Right lobe of liver (tissue), 6 donors: Measurements from ENCODE around the gene UBASH3B. TPM values are rescaled to one million over a fixed set of nuclear protein-coding genes. Genes with fewer than 3 reads are reported as not detected.
"Not testable (repeated sequence)": the region's sequence is repeated elsewhere in the genome, so short reads cannot be mapped to it uniquely, and the experiment has no call there.

Source experiments
- ATAC-seq, 4 donors: fragments of 200-7000 bp; cut with Tn5 transposase; one replicate each; pipeline ENCODE4 v1.9.1; 2020; ENCODE audit warnings: mild to moderate bottlenecking in 4 of 4, moderate library complexity in 4 of 4
- DNase-seq, 3 donors: peaks; one replicate each; pipeline ENCODE4 v3.0.0-alpha.2; 2020
- H3K27ac ChIP-seq, 3 donors: fragments of 200-600 bp; one replicate each; pipeline ENCODE4 v1.8.0; 2022
- H3K27me3 ChIP-seq, 2 donors: fragments of 200-600 bp; one replicate each; pipeline ENCODE4 v1.8.0; 2022
- H3K36me3 ChIP-seq, 4 donors: fragments of 200-600 bp; sonication (generic) in 1 of 4; one replicate each; pipeline versions ENCODE4 v1.5.1 to v1.8.0; 2017 to 2022; ENCODE audit warnings: control low read depth in 1 of 4
- H3K4me1 ChIP-seq, 4 donors: fragments of 200-600 bp; sonication (generic) in 1 of 4; one replicate each; pipeline versions ENCODE4 v1.5.1 to v1.8.0; 2017 to 2022; ENCODE audit warnings: control low read depth in 1 of 4
- H3K4me3 ChIP-seq, 3 donors: fragments of 200-600 bp; one replicate each; pipeline ENCODE4 v1.8.0; 2022
- H3K9me3 ChIP-seq, 4 donors: fragments of 200-600 bp; sonication (generic) in 1 of 4; one replicate each; pipeline versions ENCODE4 v1.5.1 to v1.8.0; 2017 to 2022; ENCODE audit warnings: control low read depth in 1 of 4
- CTCF ChIP-seq, 4 donors: fragments of 200-600 bp in 3 of 4; fragments of 450-650 bp in 1 of 4; IDR thresholded peaks; one replicate each; pipeline versions ENCODE4 v1.5.1 to v1.8.0; 2016 to 2022; ENCODE audit warnings: antibody characterized with exemption in 4 of 4, mild to moderate bottlenecking in 2 of 4
- POLR2A ChIP-seq: fragments of 450-650 bp; IDR thresholded peaks from one replicate; pipeline ENCODE4 v1.6.1; 2017; ENCODE audit warnings: antibody characterized with exemption, mild to moderate bottlenecking
- WGBS: methylation state at CpG from one replicate; pipeline ENCODE4 v1.1.6; 2018; ENCODE audit warnings: low coverage, low lambda C conversion rate; ENCODE audit not compliant: insufficient coverage; ENCODE audit errors: missing lambda C conversion rate; 5-methylcytosine and 5-hydroxymethylcytosine counted together
- intact Hi-C, 2 donors: fragments of 100-400 bp; cut with DNase I; formaldehyde crosslinking; loops; one replicate each; pipeline versions ENCODE4 v1.11.2 to v1.14.1; 2022
- long read RNA-seq: library from polyadenylated mRNA; unstranded; transcript quantifications from one replicate; pipeline ENCODE4 v2.0.0, GENCODE V29; 2019
- total RNA-seq, 6 experiments: library from RNA; depleted of rRNA in 2 of 6; stranded (reverse); fragments of >200 nt in 2 of 6; fragmentation: NEBNext Ultra II Directional in 3 of 6; extraction: Animal tissue kit (Norgen Biotek cat#: 25700) in 3 of 6; gene quantifications; one replicate each; pipeline versions ENCODE4 v1.1.0 to v1.2.4, GENCODE V29; 2016 to 2023
- donor health status: DM: no; HTN: yes; CAD: no.
- donor health status: DM: no; HTN: no; CAD: no.
- donor health status: DM: no; HTN: no; CAD: no.
- donor health status: DM: no; HTN: yes; CAD: no.
- donor health status: DM: no; HTN: yes; CAD: no.

UBASH3B gene
- 10 to 100 TPM in 1 of 6 experiments, 1 to 10 TPM in 5; 1.7 to 10.5 (median 2.4) TPM for total RNA-seq
- long read RNA-seq = 0 reads

DNA sequence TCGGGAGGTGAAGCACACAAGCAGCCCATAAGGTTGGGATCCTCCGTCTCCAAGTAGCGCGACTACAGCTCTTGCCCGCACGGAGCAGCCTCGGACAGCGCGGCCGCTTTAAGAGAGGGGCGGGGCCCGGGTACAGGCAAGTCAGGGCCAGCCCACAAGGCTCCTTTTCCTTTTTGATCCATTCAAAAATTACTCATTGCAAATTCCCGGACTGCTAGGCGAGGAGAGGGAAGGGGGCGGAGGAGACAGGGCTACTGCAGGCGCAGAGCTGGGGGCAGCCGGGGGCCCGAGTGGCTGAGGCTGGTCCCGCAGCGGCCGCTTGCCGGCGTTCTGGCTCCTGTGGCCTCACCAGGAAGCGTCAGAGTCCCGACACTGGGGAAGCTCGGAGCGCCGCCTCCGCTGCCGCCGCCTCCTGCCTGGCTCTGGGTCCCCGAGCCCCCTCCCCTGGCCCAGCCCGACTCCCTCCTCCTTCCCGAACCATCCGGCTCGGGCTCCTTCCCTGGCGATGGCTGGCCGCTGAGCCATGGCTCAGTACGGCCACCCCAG, at the start of gene UBASH3B:
Gene UBASH3B, plus strand, starts transcription at position 196 of the 546 bp plus-strand sequence. Its CDS starts 328 bp downstream, at position 524.
- ATAC-seq = peak; percentile 82 to 84 (median 84)
- WGBS = 0% methylated on average over 5 of the region's 39 CpGs
- Histone ChIP-seq H3K27ac (peak within 1 kb of the TSS; percentile 38 to 90 (median 73)), H3K4me1 (peaks cover 0 to 9% (median 6%) of the 10 kb centered on the region in 4 donors), H3K36me3 (no peaks in the 10 kb centered on the region), H3K9me3 (no peaks in the 10 kb centered on the region), H3K27me3 (no peaks in the 10 kb centered on the region), H3K4me3 (peak within 1 kb of the TSS; percentile 66 to 93 (median 67))
- no peak for TF ChIP-seq CTCF (IDR thresholded peaks at IDR 0.05)
- TF ChIP-seq POLR2A = peak; percentile 77
- DNase-seq = peak; percentile 79 to 84 (median 81)
- intact Hi-C loops = no loop called here

GRCh38 chr11:122607162-122607561, 48.4 kb upstream of the UBASH3B start:
- DNase-seq = peak in 1 of 3 donors; percentile 58
- H3K36me3 ChIP-seq, H3K27ac ChIP-seq, intact Hi-C loops, H3K4me1 ChIP-seq, H3K27me3 ChIP-seq, H3K9me3 ChIP-seq, H3K4me3 ChIP-seq: not testable (repeated sequence)
- 40% methylated on average over 2 of the region's 2 CpGs for WGBS
- ATAC-seq = peak in 1 of 4 donors; percentile 48

GRCh38 chr11:122612123-122612824, 43.2 kb upstream of the UBASH3B start:
- Histone ChIP-seq H3K36me3 (no peaks in the 10 kb centered on the region), H3K4me3 (no peak overlapping the region), H3K27me3 (no peaks in the 10 kb centered on the region), H3K9me3 (no peaks in the 10 kb centered on the region), H3K4me1 (no peaks in the 10 kb centered on the region), H3K27ac (no peak overlapping the region)
- ATAC-seq = no peak
- no peak for DNase-seq
- TF ChIP-seq POLR2A (no peak), CTCF (IDR thresholded peaks at IDR 0.05) (no peak)
- 91% methylated on average over 7 of the region's 7 CpGs for WGBS
- intact Hi-C loops = no loop called here

- no peaks in the 10 kb centered on the region for H3K4me1 ChIP-seq
- H3K4me3 ChIP-seq = no peak overlapping the region
- H3K27me3 ChIP-seq = no peaks in the 10 kb centered on the region
- TF ChIP-seq POLR2A (no peak), CTCF (IDR thresholded peaks at IDR 0.05) (no peak)
- DNase-seq (no peak), ATAC-seq (peak in 1 of 4 donors; percentile 42)
- WGBS = 51% methylated on average over 4 of the region's 4 CpGs
- peaks cover 0 to 3% (median 0%) of the 10 kb centered on the region in 4 donors for H3K9me3 ChIP-seq
- H3K27ac ChIP-seq = no peak overlapping the region
- intact Hi-C loops = no loop called here
- H3K36me3 ChIP-seq = no peaks in the 10 kb centered on the region
These were observed 38.8 kb upstream of the UBASH3B start for GRCh38 chr11:122616718-122617117.

- DNase-seq (no peak), ATAC-seq (no peak)
- Histone ChIP-seq H3K4me3 (no peak overlapping the region), H3K9me3 (peaks cover 0 to 3% (median 0%) of the 10 kb centered on the region in 4 donors), H3K27ac (no peak overlapping the region), H3K27me3 (no peaks in the 10 kb centered on the region), H3K36me3 (no peaks in the 10 kb centered on the region), H3K4me1 (no peaks in the 10 kb centered on the region)
- intact Hi-C loops = no loop called here
- TF ChIP-seq POLR2A (no peak), CTCF (IDR thresholded peaks at IDR 0.05) (no peak)
- 67% methylated on average over 3 of the region's 5 CpGs for WGBS
These were observed 38.2 kb upstream of the UBASH3B start for GRCh38 chr11:122617297-122617696.
